Stimulated activated effector memory CD8-positive, alpha-beta T cell treated with anti-CD3 and anti-CD28 coated beads, Interleukin-12 subunit alpha, Interleukin-12 subunit beta, amount 100 ng/mL, for 72 hours (primary cell): Measurements from ENCODE around the gene CPEB3.
"Not testable (repeated sequence)": the region's sequence is repeated elsewhere in the genome, so short reads cannot be mapped to it uniquely, and the experiment has no call there.

Source experiments
- ATAC-seq: fragments of 150-1000 bp; cut with Tn5 transposase; 2 replicates; pipeline ENCODE4 v1.10.0; 2021
- DNase-seq, 2 donors: peaks; one replicate each; pipeline ENCODE4 v3.0.0; 2021 to 2022; ENCODE audit warnings: low spot score in 2 of 2
- H3K27ac Mint-ChIP-seq: one replicate; pipeline ENCODE4 v1.8.0; 2022; ENCODE audit warnings: mild to moderate bottlenecking, mixed read lengths
- H3K36me3 Mint-ChIP-seq: one replicate; pipeline ENCODE4 v1.8.0; 2022; ENCODE audit warnings: mild to moderate bottlenecking, mixed read lengths
- H3K4me1 Mint-ChIP-seq: one replicate; pipeline ENCODE4 v1.8.0; 2022; ENCODE audit warnings: mixed read lengths
- H3K4me3 Mint-ChIP-seq: one replicate; pipeline ENCODE4 v1.8.0; 2022; ENCODE audit warnings: mild to moderate bottlenecking, mixed read lengths
- H3K9me3 Mint-ChIP-seq: one replicate; pipeline ENCODE4 v1.8.0; 2022; ENCODE audit warnings: mixed read lengths

Gene CPEB3

DNA sequence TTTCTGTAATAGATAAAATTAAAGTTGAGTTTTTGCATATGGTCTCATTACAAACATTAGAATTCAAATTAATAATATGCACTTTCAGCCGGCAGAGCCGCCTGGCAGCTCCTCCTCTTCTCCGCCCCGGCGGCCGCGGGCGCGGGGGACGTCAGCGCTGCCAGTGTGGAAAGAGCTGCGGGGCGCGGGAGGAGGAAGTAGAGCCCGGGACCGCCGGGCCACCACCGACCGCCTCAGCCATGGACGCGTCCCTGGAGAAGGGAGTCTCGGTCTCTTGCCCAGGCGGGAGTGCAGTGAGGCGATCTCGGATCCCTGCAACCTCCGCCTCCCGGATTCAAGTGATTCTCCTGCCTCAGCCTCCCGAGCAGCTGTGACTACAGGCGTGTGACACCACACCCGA lies 176.0 kb downstream of the CPEB3 start:
- not testable (repeated sequence) for DNase-seq, H3K36me3 Mint-ChIP-seq, ATAC-seq, H3K9me3 Mint-ChIP-seq, H3K27ac Mint-ChIP-seq, H3K4me1 Mint-ChIP-seq, H3K4me3 Mint-ChIP-seq

DNA sequence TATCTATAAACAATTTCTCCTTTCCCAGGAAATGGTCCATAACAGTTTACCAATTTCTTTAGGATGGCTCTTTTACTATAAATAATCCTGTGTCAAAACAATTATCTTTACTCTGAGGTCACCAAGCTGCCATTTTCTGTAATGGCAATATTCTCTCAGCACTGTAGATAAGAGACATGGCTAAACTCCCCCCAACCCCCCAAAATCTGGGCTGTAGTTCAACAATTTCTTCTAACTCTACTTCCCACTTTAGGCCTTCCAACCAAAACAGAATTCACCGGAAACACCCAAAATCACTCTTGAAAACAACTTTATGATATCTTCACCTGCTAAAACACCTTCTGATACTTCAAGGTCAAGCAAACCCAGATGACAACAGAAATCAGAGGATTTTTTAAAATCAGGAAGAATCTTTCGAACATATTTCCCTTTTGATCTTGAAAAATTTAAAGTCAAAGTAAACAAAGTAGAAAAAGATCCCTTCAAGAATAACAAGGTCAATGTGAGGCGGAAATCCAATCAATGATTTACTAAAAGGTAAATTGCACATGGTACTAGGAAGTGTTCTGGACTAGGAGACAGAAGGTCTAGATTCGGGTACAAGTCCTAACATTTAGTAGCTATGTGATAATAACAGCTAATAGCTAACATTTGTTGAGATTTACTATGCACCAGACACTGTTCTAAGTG lies 176.8 kb downstream of the CPEB3 start:
- DNase-seq, result no peak
- no peaks in the 10 kb centered on the region for H3K9me3 Mint-ChIP-seq
- ATAC-seq, result no peak
- H3K36me3 Mint-ChIP-seq, result peaks cover 4% of the 10 kb centered on the region
- no peak overlapping the region for H3K27ac Mint-ChIP-seq
- no peak overlapping the region for H3K4me3 Mint-ChIP-seq
- no peaks in the 10 kb centered on the region for H3K4me1 Mint-ChIP-seq

DNA sequence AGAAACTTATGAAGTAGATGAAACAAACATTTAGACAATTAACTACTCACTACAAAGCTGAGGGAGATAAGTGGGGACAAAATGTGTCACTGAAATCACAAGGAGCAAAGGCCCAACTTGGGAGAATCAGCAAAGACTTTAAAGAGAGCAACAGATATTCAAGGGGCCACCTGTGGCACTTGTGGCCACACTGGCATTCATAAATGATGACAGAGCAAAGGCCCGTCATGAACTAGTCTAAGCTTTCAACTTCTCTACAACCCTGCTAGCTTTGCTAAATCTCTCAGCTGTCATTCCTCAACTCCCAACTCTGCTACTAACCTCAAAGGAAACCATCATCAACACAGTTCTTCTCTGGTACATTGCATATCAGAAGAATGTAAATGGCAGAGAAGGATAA lies 178.4 kb downstream of the CPEB3 start:
- DNase-seq (no peak), ATAC-seq (no peak)
- Mint-ChIP-seq H3K4me1 (no peaks in the 10 kb centered on the region), H3K36me3 (peaks cover 4% of the 10 kb centered on the region), H3K9me3 (no peaks in the 10 kb centered on the region), H3K27ac (no peak overlapping the region), H3K4me3 (no peak overlapping the region)

DNA sequence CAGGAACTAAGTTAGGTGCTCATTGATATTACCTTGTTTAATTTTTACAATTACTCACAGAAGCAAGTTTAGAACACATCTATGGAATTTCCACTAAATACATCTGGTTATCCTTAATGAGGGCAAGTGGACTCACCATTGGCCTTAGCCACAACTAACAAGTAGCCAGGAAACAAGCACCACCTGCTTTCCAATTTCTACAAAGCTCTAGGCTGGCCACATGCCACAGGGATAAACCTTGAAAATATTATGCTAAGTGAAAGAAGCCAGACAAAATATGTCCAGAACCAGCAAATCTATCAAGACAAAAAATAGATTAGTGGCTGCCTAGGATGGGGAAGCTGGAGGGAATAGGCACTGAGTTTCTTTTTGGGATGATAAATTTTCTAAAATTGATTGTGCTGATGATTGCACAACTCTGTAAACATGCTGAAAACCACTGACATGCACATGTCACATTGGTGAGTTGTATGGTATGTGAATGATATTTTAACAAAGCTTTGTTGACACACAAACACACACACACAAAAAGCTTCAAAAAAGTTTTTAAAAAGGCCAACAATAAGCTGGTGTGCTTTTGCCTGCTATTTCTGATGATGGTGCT lies 179.4 kb downstream of the CPEB3 start:
- peaks cover under 1% of the 10 kb centered on the region for H3K36me3 Mint-ChIP-seq
- H3K4me3 Mint-ChIP-seq, result no peak overlapping the region
- no peaks in the 10 kb centered on the region for H3K4me1 Mint-ChIP-seq
- ATAC-seq (no peak), DNase-seq (no peak)
- no peak overlapping the region for H3K27ac Mint-ChIP-seq
- H3K9me3 Mint-ChIP-seq, result no peaks in the 10 kb centered on the region

DNA sequence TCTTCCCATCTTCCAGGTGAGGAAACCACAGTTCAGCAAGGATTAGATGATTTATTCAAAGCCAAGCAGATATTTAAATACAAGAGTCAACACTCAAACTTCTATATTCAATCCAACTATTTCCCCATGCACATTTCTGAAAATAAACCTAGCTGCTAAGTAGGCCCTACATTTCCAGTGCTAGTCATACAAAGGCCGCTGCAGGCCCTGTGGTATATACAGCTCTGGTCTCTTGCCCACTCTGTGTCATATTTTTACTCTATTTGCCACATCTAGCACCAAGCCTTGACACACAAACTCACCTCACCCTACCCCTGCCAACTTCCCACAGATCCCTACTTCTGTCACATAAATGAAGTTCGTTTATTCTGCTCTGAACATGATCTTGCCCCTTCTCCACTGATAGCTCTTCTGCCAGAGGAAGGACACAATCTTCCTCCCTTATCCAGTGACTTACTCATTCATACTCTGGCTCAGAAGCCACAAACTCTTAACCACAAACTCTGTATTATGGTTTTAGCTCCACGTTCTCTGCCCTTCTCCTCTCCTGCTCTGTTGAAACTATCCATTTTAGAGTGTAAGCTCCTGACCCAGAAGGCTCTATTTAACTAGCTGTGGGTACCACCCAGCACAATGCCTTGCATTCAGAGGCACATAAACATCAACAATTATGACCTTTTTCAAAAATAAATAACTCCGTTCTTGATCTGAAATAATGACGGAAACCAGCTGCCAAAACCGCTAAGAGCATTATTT lies 180.7 kb downstream of the CPEB3 start:
- ATAC-seq (peak; percentile 53), DNase-seq (no peak)
- Mint-ChIP-seq H3K27ac (no peak overlapping the region), H3K36me3 (no peaks in the 10 kb centered on the region), H3K9me3 (no peaks in the 10 kb centered on the region), H3K4me1 (no peaks in the 10 kb centered on the region), H3K4me3 (no peak overlapping the region)

DNA sequence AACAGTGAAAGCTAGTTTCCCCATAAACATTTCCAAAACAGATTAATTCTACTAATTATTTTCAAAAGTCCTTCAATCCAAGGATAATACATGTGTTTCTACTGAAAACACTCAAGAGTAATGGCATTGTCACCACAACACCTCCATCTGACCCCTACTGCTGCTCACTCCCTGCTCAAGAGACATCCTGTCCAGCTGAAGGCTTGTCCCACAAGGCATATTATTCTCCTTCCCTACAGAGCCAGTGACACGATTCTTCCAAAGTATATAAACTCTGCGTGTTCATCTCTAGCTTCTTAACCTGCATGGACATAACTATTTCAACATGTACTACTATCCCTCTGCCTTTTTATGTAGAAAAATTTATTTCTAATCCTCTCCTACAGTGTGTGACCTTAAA lies 182.1 kb downstream of the CPEB3 start:
- H3K27ac Mint-ChIP-seq, result no peak overlapping the region
- H3K4me3 Mint-ChIP-seq, result no peak overlapping the region
- no peaks in the 10 kb centered on the region for H3K4me1 Mint-ChIP-seq
- no peak for DNase-seq
- no peak for ATAC-seq
- H3K9me3 Mint-ChIP-seq, result no peaks in the 10 kb centered on the region
- no peaks in the 10 kb centered on the region for H3K36me3 Mint-ChIP-seq

DNA sequence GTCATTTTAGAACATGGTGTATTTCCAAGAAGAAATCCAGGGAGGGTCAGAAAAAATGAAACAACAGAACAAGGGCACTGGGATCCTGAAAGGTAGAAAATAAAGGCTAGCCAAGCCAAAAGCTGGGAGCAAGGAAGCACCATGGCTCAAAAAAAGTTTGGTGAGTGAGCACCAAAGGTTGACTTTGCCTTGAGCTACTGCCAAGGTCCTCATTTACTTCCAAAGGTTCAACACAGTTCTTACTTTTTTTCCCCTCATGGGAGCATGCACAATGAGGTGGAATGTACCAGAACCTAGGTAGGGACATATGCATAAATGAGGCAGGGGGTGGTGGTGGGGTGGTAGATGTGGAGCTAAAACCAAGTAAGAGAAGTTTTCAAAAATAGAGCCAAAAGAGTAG lies 182.8 kb downstream of the CPEB3 start:
- DNase-seq (no peak), ATAC-seq (no peak)
- H3K4me1 Mint-ChIP-seq, result no peaks in the 10 kb centered on the region
- no peak overlapping the region for H3K27ac Mint-ChIP-seq
- H3K36me3 Mint-ChIP-seq, result no peaks in the 10 kb centered on the region
- H3K4me3 Mint-ChIP-seq, result no peak overlapping the region
- H3K9me3 Mint-ChIP-seq, result no peaks in the 10 kb centered on the region

DNA sequence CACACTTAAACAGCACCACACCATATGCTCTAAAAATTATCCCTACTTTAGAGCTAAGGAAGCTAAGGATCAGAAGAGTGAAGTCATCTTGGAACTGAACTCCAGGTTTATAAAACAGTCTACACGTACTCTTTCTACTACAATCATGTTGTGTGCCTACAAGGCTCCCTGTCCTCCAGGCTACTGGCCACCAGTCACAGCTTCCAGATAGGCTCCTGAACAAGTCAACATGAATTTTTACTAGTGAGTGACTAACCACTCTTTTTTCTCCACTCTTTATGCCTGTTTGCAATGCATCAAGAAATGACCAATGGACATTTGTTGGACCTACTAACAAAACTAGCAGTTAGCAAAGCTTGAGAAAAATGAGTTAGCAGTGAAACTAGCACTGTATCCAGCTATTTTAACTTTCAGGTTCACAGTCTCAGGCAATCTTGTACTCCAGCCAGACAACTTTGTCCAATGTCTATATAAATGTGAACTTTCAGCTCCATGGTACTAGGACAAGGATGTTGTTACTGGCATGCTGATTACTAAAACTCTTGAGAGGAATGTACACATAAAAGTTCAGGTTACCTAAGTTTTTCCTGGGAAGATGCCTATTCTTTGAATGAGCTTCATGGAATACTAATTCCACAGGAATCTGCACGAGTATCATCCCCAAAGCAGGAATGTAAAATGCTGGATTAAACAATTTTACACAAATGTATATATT lies 187.3 kb downstream of the CPEB3 start:
- Mint-ChIP-seq H3K4me1 (peaks cover 25% of the 10 kb centered on the region), H3K9me3 (no peaks in the 10 kb centered on the region), H3K4me3 (no peak overlapping the region), H3K27ac (no peak overlapping the region), H3K36me3 (peaks cover 5% of the 10 kb centered on the region)
- ATAC-seq, result no peak
- DNase-seq, result no peak

DNA sequence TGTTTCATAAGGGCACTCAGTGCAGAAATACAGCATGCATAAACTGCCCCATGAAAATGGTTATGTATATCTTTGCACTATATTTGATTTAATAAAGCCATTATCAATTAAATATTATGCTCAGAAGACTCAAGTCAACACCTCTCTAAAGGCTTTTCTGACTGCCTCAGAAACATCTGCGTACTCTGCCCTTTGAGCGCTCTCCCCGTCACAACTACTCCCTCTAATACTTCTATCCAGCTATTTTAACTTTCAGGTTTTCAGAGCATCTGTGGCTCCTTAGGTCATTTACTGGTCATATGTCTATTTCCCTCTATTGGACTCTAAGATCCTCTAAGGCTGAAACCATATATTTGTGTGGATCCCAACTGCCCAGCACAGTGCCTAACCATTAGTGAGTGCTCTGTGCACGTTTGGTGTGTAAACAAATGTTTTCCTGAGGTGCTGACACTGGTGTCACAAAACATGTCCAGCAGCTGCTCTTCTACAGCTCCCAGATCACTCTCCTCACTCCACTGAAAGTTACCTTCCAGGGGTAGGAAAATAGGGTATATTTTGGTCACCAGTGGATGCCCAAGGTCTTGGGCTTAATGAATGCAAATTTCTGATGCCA lies 188.2 kb downstream of the CPEB3 start:
- H3K4me1 Mint-ChIP-seq, result peaks cover 25% of the 10 kb centered on the region
- no peaks in the 10 kb centered on the region for H3K9me3 Mint-ChIP-seq
- no peak overlapping the region for H3K4me3 Mint-ChIP-seq
- no peak overlapping the region for H3K27ac Mint-ChIP-seq
- DNase-seq (no peak), ATAC-seq (no peak)
- H3K36me3 Mint-ChIP-seq, result peaks cover 5% of the 10 kb centered on the region

DNA sequence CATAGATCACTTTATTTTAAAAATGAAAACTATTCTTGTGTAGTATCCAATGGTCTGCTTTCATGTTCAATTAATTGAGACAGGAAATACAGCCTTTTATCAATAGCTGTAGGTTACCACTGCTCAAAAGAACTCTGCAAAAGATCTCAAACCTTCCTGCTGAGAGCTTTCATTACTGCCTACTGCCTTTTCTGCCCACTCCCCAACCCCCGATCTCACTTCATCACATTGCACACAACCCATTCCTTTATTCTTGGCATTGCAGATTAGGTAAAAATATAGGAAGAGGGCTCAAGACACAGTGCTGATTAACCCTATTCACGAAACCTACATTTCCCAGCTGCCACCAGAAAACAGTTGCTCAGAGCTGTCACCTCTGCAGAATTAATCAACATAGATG lies 195.9 kb downstream of the CPEB3 start:
- Mint-ChIP-seq H3K9me3 (no peaks in the 10 kb centered on the region), H3K4me1 (peaks cover 7% of the 10 kb centered on the region), H3K27ac (no peak overlapping the region), H3K4me3 (no peak overlapping the region), H3K36me3 (no peaks in the 10 kb centered on the region)
- no peak for DNase-seq
- no peak for ATAC-seq

DNA sequence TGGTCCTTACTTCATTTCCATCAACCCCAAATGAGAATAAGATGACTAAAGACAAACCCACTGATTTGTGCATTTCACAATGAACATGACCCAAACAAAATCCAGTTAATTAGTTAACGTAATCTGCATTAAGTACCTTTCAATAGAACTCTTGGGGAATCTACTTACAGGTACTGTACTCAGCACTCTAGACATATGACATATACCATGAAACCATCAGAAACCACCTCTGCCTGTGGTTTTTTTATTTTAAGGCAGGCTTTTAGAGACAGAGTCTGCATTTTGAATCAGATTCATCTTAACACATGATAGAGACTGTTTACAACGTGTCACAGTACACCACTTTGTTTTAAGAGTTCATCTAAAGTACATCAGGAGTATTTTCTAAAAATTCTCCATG lies 198.9 kb downstream of the CPEB3 start:
- Mint-ChIP-seq H3K4me1 (peaks cover 7% of the 10 kb centered on the region), H3K9me3 (no peaks in the 10 kb centered on the region), H3K4me3 (no peak overlapping the region), H3K36me3 (no peaks in the 10 kb centered on the region), H3K27ac (no peak overlapping the region)
- DNase-seq (no peak), ATAC-seq (peak; percentile 69)

DNA sequence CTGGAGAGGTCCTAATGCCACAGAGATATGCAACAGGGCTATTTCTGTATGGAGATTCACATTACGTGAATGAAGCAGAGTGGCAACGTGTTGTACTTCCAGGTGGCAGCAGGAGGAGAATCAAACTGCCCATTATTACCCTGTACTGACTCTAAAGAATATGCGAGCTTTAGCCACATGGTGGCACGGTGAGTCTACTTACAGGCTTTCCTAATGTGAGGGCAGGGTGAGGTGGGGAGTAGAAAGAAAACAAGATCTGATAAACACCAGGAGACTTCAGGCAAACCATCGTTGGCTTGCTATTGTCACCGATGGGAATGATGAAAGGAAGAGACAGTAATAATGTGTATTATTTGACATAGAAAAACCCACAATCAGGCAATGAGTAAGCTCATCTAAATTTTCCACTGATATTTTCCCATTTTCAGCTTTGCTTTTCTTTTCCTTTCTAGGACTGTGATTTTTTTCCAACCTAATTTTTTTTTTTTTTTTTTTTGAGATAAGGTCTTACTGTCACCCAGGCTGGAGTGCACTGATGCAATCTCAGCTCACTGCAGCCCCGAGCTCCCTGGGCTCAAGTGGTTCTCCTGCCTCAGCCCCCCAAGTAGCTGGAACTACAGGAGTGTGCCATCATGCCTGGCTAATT lies 203.0 kb downstream of the CPEB3 start:
- H3K9me3 Mint-ChIP-seq, result no peaks in the 10 kb centered on the region
- H3K4me1 Mint-ChIP-seq, result peaks cover 7% of the 10 kb centered on the region
- H3K27ac Mint-ChIP-seq, result no peak overlapping the region
- H3K36me3 Mint-ChIP-seq, result no peaks in the 10 kb centered on the region
- H3K4me3 Mint-ChIP-seq, result no peak overlapping the region
- ATAC-seq (peak; percentile 96), DNase-seq (peak; percentile 15 to 69)

DNA sequence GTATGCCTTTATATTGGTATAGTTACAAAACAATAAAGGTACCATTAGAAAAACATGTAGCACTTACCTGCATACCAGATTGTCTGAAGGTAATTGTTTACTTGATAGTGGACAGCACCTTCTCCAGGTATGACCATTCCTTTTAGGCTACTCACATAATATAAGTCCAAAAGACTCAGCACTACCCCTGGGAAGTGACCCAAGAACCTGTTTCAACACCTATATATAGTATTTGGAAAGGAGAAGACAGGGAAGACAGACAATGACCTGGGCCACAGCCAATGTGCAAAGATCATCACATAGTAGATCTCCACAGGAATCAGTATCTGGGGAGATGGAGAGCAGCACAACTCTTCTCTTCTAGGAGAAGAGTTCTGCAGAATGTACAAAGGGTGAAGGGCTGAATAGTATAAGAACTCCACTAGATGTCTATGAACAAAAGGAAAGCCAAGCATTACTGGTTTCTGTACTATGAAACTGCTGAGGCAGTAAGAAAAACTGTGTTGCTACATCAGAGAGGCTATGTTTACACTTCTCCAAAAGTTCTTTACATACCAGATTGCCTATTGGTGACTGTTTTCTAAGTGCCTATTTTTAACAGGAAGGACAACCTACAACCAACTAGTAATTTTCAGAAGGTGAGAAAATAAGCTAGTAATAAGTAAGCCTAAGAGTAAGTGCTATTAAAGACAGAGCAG lies 208.1 kb downstream of the CPEB3 start:
- H3K4me1 Mint-ChIP-seq, result no peaks in the 10 kb centered on the region
- ATAC-seq (no peak), DNase-seq (no peak)
- no peaks in the 10 kb centered on the region for H3K9me3 Mint-ChIP-seq
- H3K4me3 Mint-ChIP-seq, result no peak overlapping the region
- H3K27ac Mint-ChIP-seq, result no peak overlapping the region
- H3K36me3 Mint-ChIP-seq, result peaks cover 20% of the 10 kb centered on the region

DNA sequence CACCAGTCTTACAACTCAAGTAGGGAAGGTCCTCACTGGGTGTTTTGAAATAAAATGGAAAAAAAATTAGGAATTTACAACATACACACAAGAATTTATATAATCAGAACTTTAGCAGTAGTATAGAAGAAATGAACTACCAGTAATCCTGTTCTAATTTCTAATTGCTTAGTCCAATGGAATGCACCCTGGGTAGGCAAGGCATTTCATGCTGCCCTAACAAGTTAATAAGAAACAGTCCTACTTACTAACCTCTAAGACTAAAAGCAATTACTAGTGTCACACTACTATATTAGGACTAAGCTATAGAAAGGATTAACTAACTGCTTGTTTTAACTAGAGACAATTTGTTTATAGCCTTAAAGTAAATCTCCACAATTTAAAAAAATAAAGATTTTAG lies 209.2 kb downstream of the CPEB3 start:
- ATAC-seq, result no peak
- DNase-seq, result no peak
- H3K4me3 Mint-ChIP-seq, result no peak overlapping the region
- H3K27ac Mint-ChIP-seq, result no peak overlapping the region
- no peaks in the 10 kb centered on the region for H3K9me3 Mint-ChIP-seq
- peaks cover 20% of the 10 kb centered on the region for H3K36me3 Mint-ChIP-seq
- H3K4me1 Mint-ChIP-seq, result no peaks in the 10 kb centered on the region
